Subcutaneous adipose tissue (tissue), 4 donors: ENCODE data around the gene SYT5. TPM values are rescaled to one million over a fixed set of nuclear protein-coding genes. Genes with fewer than 3 reads are reported as not detected.

Source experiments
- total RNA-seq, 4 donors: library from RNA; depleted of rRNA; stranded (reverse); fragments of >200 nt; gene quantifications; one replicate each; pipeline ENCODE4 v1.1.0, GENCODE V29; 2016
- TF ChIP-seq, protein P1 (sequence below): fragments of 450-650 bp; IDR thresholded peaks from one replicate; pipeline ENCODE4 v1.5.1; 2016; ENCODE audit warnings: low read depth, mild to moderate bottlenecking, control low read depth, antibody characterized with exemption, moderate library complexity

Gene SYT5
- total RNA-seq, 4 donors from 2014 or later: not detected

DNA sequence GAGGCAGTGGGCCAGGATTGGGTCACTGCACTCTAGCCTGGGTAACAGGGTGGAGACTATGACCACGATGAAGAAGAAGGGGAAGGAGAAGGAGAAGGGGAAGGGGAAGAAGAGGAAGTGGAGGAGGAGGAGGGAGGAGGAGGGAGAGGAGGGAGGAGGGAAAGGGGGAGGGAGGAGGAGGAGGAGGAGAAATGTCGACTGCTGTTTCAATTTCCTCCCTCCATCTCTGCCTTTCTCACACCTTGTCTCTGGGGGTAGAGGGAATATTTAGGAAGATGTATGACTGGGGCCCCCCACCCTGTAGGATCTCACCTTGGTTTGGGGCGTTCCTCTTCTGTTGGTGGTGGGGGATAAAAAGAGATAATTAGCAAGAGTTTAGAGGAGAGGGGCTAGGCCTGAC is 34.9 kb downstream of the SYT5 start:
- TF ChIP-seq, protein P1, sequence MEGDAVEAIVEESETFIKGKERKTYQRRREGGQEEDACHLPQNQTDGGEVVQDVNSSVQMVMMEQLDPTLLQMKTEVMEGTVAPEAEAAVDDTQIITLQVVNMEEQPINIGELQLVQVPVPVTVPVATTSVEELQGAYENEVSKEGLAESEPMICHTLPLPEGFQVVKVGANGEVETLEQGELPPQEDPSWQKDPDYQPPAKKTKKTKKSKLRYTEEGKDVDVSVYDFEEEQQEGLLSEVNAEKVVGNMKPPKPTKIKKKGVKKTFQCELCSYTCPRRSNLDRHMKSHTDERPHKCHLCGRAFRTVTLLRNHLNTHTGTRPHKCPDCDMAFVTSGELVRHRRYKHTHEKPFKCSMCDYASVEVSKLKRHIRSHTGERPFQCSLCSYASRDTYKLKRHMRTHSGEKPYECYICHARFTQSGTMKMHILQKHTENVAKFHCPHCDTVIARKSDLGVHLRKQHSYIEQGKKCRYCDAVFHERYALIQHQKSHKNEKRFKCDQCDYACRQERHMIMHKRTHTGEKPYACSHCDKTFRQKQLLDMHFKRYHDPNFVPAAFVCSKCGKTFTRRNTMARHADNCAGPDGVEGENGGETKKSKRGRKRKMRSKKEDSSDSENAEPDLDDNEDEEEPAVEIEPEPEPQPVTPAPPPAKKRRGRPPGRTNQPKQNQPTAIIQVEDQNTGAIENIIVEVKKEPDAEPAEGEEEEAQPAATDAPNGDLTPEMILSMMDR: no peak

DNA sequence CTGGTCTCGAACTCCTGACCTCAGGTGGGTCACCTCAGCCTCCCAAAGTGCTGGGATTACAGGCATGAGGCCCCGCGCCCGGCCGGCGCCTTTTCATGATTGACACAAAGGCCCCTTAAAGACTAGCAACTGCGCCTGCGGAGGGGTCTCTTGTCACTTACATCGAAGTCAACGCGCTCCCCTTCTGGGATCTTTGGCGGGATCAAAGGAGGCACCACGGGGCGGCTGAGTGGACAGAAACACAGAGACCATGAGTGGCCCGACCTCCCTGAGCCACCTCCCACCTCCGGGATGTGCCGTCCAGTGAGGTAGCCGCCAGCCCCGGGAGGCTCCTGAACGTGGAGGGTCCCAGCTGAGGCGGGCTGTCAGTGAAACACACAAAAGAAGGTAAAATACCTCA is 38.4 kb downstream of the SYT5 start:
- TF ChIP-seq, protein P1: no peak

DNA sequence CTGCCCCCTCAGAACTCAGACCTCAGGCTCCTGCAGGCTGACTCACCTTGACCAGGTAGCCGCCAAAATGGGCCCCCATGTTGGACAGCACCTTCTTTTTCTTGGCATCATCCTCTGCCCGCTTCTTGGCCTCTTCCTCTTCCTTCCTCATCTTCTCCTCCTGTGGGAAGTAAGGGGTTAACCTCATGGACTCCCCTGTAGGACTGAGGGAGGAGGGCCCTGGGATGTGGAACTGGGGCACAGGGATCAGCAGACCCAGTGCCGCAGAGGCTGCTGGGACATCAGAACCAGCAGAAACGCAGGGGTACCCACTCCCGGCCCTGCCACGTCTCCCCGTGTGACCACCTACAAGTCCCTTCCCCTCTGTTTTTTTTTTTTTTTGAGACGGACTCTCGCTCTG is 42.2 kb downstream of the SYT5 start:
- TF ChIP-seq, protein P1: no peak

DNA sequence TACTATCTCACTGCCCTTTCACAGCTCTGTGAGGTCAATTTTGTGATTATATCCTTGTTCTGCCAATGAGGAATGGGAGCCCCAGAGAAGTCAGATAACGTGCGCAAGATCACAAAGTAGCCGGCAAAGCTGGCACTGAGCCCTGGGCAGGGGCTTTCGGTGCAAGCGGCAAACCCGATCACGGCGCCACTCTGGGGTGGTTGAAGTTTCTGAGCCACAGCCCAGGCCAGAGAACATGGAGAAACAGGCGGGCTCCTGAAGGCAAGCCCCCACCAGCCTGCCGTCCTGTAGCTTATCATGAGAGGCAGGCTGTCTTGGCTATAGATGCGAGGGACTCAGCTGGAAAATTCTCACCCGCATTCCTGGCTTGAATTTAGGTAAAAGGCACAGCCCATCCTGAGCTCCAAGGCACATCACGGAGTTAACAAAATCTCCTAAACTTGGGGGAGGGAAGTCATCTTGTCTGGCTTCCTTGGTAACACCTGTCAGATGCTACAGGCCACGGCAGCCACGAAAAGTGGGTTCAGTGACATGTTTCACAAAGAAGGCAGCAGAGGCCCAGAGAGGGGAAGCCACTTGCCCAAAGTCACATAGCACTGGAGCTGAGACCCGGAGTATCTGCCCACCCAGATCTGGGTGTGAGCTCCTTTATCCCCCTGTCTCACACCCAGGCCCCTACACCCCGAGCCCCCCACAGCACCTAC is 43.5 kb downstream of the SYT5 start:
- TF ChIP-seq, protein P1: no peak

DNA sequence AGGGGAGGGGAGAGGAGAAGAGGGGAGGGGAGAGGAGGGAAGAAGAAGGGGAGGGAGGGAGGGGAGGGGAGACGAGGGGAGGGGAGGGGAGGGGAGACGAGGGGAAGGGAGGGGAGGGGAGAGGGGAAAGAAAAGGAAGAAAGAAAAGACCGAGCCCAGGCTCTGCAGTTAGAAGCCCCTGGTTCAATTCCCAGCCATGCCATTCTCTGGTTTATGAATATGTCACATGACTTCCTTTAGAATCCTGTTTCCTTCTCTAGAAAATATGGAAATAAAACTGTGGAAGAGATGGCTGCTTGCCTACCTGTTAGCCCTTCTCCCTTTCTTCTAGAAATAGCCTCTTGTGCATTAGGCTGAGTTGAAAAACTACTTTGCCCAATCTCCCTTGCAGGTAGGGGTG is 45.4 kb downstream of the SYT5 start:
- TF ChIP-seq, protein P1: no peak

DNA sequence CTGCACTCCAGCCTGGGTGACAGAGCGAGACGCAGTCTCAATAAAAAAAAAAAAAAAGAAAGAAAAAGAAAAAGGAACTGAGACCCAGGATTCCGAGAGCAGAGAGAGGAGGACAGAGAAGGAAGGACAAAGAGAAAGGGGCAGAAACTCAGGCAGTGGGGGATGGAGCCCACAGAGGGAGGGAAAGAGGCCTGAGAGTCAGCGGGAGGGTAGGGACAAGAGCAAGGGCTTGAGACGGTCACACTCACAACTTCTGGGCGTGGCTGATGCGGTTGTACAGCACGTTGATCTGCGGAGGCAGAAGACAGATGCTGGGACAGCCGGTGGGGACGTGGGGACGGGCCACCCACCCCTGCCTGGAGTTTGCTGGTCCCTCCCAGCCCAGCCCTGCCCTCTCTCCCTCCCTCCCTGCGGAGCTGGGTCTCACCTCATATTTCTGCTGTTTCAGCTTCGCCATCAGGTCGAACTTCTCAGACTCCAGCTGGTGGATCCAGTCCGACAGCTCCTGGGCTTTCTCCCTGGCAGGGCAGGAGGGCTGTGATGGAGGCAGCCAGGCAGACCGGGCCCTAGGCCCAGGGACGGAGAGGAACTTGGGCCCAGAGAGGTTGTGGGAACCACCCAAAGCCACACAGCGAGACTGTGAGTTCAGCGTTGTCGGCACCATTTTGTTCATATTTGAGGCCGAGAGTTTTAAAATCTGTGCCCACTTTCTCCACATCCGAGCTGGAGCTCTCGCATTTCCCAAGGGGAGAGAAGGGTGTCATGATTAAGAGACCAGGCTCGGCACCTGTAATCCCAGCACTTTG is 46.2 kb downstream of the SYT5 start:
- TF ChIP-seq, protein P1: no peak

DNA sequence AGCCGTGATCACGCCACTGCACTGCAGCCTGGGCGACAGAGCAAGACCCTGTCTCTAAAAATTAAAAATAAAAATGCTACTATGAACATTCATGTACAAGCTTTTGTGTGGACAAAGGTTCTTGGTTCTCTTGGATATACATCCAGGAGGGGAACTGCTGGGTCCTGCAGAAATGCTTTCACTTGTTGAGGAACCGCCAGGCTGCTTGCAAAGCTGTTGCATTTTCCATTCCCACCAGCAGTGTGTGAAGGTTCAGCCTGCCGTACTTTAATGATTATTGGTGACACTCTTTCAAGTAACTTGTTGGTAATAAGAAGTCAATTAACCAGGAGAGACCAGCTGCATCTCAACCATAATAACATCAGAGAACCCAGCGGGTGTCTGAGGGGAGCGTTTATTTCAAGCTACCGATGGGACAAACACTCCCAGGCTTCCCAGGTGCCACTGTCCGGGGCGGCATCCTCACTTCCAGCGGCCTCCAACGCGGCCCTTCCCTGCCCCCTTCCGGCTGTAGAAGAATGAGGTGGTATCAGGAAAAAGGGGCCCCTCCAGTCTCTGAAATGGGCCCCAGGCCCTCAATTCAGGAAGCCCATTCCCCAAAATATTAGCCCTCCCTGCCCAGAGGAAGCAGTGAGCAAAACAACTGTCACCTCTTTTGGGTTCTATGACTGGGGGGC is 47.5 kb downstream of the SYT5 start:
- TF ChIP-seq, protein P1: no peak
